SIG-M5 treated with dmso at 0.1 percent for 504 hours (cell line): ENCODE data around the gene PLA2G6.
"Not testable (repeated sequence)": the region's sequence is repeated elsewhere in the genome, so short reads cannot be mapped to it uniquely, and the experiment has no call there.

Source experiments
- DNase-seq: peaks from one replicate; lab custom pipeline; 2025; ENCODE audit not compliant: unreplicated experiment; lab: John Stamatoyannopoulos, UW

PLA2G6 gene

GRCh38 chr22:38086942-38087341, 94.7 kb downstream of the PLA2G6 start:
- no peak for DNase-seq

GRCh38 chr22:38086001-38086845, 95.4 kb downstream of the PLA2G6 start:
- no peak for DNase-seq

GRCh38 chr22:38085501-38085900, 96.1 kb downstream of the PLA2G6 start:
- DNase-seq: no peak

GRCh38 chr22:38085056-38085455, 96.6 kb downstream of the PLA2G6 start:
- no peak for DNase-seq

GRCh38 chr22:38083931-38084631, 97.5 kb downstream of the PLA2G6 start, which contains the start of gene SLC16A8:
Gene SLC16A8, minus strand, starts transcription at chr22:38084184. Its CDS starts 1,311 bp downstream, at chr22:38082873.
- no peak for DNase-seq

GRCh38 chr22:38082986-38083710, 98.5 kb downstream of the PLA2G6 start:
- no peak for DNase-seq

- no peak for DNase-seq
Observed at GRCh38 chr22:38081941-38082828, 99.4 kb downstream of the PLA2G6 start.

- no peak for DNase-seq
Observed at GRCh38 chr22:38081636-38081940, 100.0 kb downstream of the PLA2G6 start.

- DNase-seq: no peak
Observed at GRCh38 chr22:38080850-38081635, 100.6 kb downstream of the PLA2G6 start.

GRCh38 chr22:38080474-38080849, 101.2 kb downstream of the PLA2G6 start:
- DNase-seq: no peak

- no peak for DNase-seq
Observed at GRCh38 chr22:38079804-38080203, 101.8 kb downstream of the PLA2G6 start.

GRCh38 chr22:38079208-38079607, 102.4 kb downstream of the PLA2G6 start:
- not testable (repeated sequence) for DNase-seq

GRCh38 chr22:38078046-38078840, 103.4 kb downstream of the PLA2G6 start:
- DNase-seq: no peak

GRCh38 chr22:38077595-38077994, 104.0 kb downstream of the PLA2G6 start:
- DNase-seq: no peak

- DNase-seq: no peak
Observed at GRCh38 chr22:38077096-38077495, 104.5 kb downstream of the PLA2G6 start.

- no peak for DNase-seq
Observed at GRCh38 chr22:38075961-38076360, 105.7 kb downstream of the PLA2G6 start.

GRCh38 chr22:38075105-38075825, 106.4 kb downstream of the PLA2G6 start:
- no peak for DNase-seq
